Gastrocnemius medialis (tissue), 4 donors: ENCODE data around the gene BCL11A. TPM values are rescaled to one million over a fixed set of nuclear protein-coding genes. Genes with fewer than 3 reads are reported as not detected.

ENCODE experiments used
- ATAC-seq, 2 donors: fragments of 150-250 bp; one replicate each; pipeline ENCODE4 v1.9.1; 2016
- DNase-seq, 2 donors: peaks; one replicate each; pipeline ENCODE4 v3.0.0-alpha.2; 2019
- H3K27ac ChIP-seq, 4 donors: fragments of 200-600 bp; sonication (generic); 1 replicate in 1 of 4; 2 replicates in 3 of 4; pipeline ENCODE4 v1.5.1; 2016 to 2018; ENCODE audit warnings: mild to moderate bottlenecking in 2 of 4, moderate library complexity in 1 of 4
- H3K27me3 ChIP-seq, 3 donors: fragments of 200-600 bp; sonication (generic) in 2 of 3; 1 replicate in 1 of 3; 2 replicates in 2 of 3; pipeline versions ENCODE4 v1.5.1 to v1.6.0; 2016 to 2019; ENCODE audit warnings: mild to moderate bottlenecking in 1 of 3, moderate library complexity in 1 of 3
- H3K36me3 ChIP-seq, 2 donors: fragments of 200-600 bp; sonication (generic) in 1 of 2; one replicate each; pipeline ENCODE4 v1.5.1; 2017 to 2018
- H3K4me1 ChIP-seq, 2 donors: fragments of 200-600 bp; sonication (generic) in 1 of 2; one replicate each; pipeline ENCODE4 v1.5.1; 2016 to 2017; ENCODE audit warnings: mild to moderate bottlenecking in 2 of 2
- H3K4me3 ChIP-seq, 4 donors: fragments of 200-600 bp; sonication (generic) in 3 of 4; 1 replicate in 1 of 4; 2 replicates in 3 of 4; pipeline ENCODE4 v1.5.1; 2016 to 2019; ENCODE audit warnings: mild to moderate bottlenecking in 2 of 4
- H3K9me3 ChIP-seq, 3 donors: fragments of 200-600 bp; sonication (generic) in 2 of 3; 1 replicate in 1 of 3; 2 replicates in 2 of 3; pipeline ENCODE4 v1.5.1; 2016 to 2019
- CTCF ChIP-seq, 5 experiments: fragments of 450-650 bp in 3 of 5; fragments of 200-600 bp in 2 of 5; sonication (generic) in 2 of 5; IDR thresholded peaks in 4 of 5; conservative IDR thresholded peaks in 1 of 5; 1 replicate in 4 of 5; 2 replicates in 1 of 5; pipeline ENCODE4 v1.5.1; 2016 to 2019; ENCODE audit warnings: antibody characterized with exemption in 5 of 5, mild to moderate bottlenecking in 3 of 5, moderate library complexity in 3 of 5
- POLR2A ChIP-seq, 2 donors: fragments of 450-650 bp; IDR thresholded peaks; one replicate each; pipeline ENCODE4 v1.6.1; 2017; ENCODE audit warnings: antibody characterized with exemption in 2 of 2, mild to moderate bottlenecking in 2 of 2, moderate library complexity in 2 of 2
- in situ Hi-C, 4 donors: fragments of 200-750 bp; cut with MboI; loops; one replicate each; pipeline versions ENCODE4 v1.15.0 to v1.8.0; 2017; ENCODE audit warnings: low sequenced_read_pairs in 4 of 4
- intact Hi-C: fragments of 100-400 bp; cut with DNase I; formaldehyde crosslinking; loops from one replicate; pipeline ENCODE4 v1.15.1; 2023; ENCODE audit warnings: low total_unique reads
- total RNA-seq, 4 donors: library from RNA; depleted of rRNA; stranded (reverse); fragments of >200 nt; gene quantifications; one replicate each; pipeline versions ENCODE4 v1.1.0 to v1.2.3, GENCODE V29; 2016

BCL11A gene
- total RNA-seq, 4 donors from 2014 or later, result 0.04 to 1.0 (median 0.07) TPM; not detected in 1

DNA sequence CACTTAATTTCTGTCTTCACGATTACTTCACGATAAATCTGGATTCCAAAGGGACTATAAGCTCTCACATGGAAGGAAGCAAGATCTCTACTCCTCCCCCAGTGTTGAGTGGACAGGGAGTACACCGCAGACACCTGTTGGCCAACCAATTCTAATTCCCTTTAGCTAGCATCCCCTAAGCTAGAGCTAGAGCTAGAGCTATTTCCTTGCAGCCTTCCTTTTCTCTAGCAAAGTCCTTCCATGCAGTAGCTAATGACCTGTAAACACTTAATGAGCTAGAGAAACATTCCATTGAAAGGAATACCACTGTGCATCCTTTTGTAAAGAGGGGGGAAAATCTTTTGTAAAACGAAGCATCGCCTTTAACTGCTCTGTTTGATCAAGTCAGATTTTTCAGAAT lies 56.5 kb downstream of the BCL11A start:
- in situ Hi-C loops, result no loop called here
- no peak for TF ChIP-seq CTCF (IDR thresholded peaks at IDR 0.05 in 4 of 5, conservative IDR thresholded peaks at IDR 0.05 in 1 of 5)
- TF ChIP-seq POLR2A (IDR thresholded peaks at IDR 0.05), result no peak
- Histone ChIP-seq H3K27me3 (no peaks in the 10 kb centered on the region), H3K4me3 (no peak overlapping the region), H3K27ac (no peak overlapping the region), H3K4me1 (no peaks in the 10 kb centered on the region), H3K36me3 (no peaks in the 10 kb centered on the region), H3K9me3 (no peaks in the 10 kb centered on the region)
- no peak for DNase-seq
- intact Hi-C loops, result no loop called here
- no peak for ATAC-seq

DNA sequence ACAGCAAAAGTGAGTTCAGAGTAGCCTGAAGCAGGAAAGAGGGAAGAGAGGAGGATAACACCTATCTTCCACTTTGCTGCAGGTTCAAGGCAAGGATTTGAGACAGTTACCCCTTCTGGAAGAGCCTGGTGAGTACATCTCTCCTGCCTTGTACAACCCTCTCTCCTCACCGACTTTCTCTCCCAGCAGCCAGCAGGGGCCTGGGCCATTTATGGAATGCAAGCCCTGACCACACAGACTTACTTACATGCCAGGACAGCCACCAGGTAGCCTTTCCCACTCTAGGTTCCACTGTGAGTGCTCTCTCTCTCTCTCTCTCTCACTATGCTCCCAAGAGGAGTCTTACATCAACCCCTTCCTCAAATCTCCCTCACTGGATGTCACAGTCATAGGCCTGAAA lies 57.0 kb downstream of the BCL11A start:
- Histone ChIP-seq H3K4me1 (no peaks in the 10 kb centered on the region), H3K9me3 (no peaks in the 10 kb centered on the region), H3K27me3 (no peaks in the 10 kb centered on the region), H3K27ac (no peak overlapping the region), H3K36me3 (no peaks in the 10 kb centered on the region), H3K4me3 (no peak overlapping the region)
- ATAC-seq (no peak), DNase-seq (no peak)
- no peak for TF ChIP-seq POLR2A (IDR thresholded peaks at IDR 0.05)
- no peak for TF ChIP-seq CTCF (IDR thresholded peaks at IDR 0.05 in 4 of 5, conservative IDR thresholded peaks at IDR 0.05 in 1 of 5)
- intact Hi-C loops, result no loop called here
- in situ Hi-C loops, result no loop called here

- no peaks in the 10 kb centered on the region for H3K27me3 ChIP-seq
- in situ Hi-C loops, result no loop called here
- H3K27ac ChIP-seq, result no peak overlapping the region
- intact Hi-C loops, result no loop called here
- no peaks in the 10 kb centered on the region for H3K4me1 ChIP-seq
- ATAC-seq, result no peak
- no peaks in the 10 kb centered on the region for H3K36me3 ChIP-seq
- no peak for DNase-seq
- TF ChIP-seq CTCF (IDR thresholded peaks at IDR 0.05 in 4 of 5, conservative IDR thresholded peaks at IDR 0.05 in 1 of 5) (no peak), POLR2A (IDR thresholded peaks at IDR 0.05) (no peak)
- H3K4me3 ChIP-seq, result no peak overlapping the region
- H3K9me3 ChIP-seq, result no peaks in the 10 kb centered on the region
Measured at GRCh38 chr2:60495041-60495625, 58.3 kb downstream of the BCL11A start.

- no peak overlapping the region for H3K4me3 ChIP-seq
- no peak overlapping the region for H3K27ac ChIP-seq
- ATAC-seq (no peak), DNase-seq (no peak)
- H3K9me3 ChIP-seq, result no peaks in the 10 kb centered on the region
- TF ChIP-seq CTCF (IDR thresholded peaks at IDR 0.05 in 4 of 5, conservative IDR thresholded peaks at IDR 0.05 in 1 of 5), result no peak
- no peak for TF ChIP-seq POLR2A (IDR thresholded peaks at IDR 0.05)
- H3K36me3 ChIP-seq, result no peaks in the 10 kb centered on the region
- intact Hi-C loops, result no loop called here
- no peaks in the 10 kb centered on the region for H3K4me1 ChIP-seq
- H3K27me3 ChIP-seq, result no peaks in the 10 kb centered on the region
- in situ Hi-C loops, result no loop called here
Measured at GRCh38 chr2:60493804-60494387, 59.6 kb downstream of the BCL11A start.

GRCh38 chr2:60492548-60492947 lies 60.9 kb downstream of the BCL11A start:
- in situ Hi-C loops, result no loop called here
- TF ChIP-seq CTCF (IDR thresholded peaks at IDR 0.05 in 4 of 5, conservative IDR thresholded peaks at IDR 0.05 in 1 of 5) (no peak), POLR2A (IDR thresholded peaks at IDR 0.05) (no peak)
- intact Hi-C loops, result no loop called here
- no peaks in the 10 kb centered on the region for H3K9me3 ChIP-seq
- ATAC-seq (no peak), DNase-seq (no peak)
- H3K27ac ChIP-seq, result no peak overlapping the region
- no peaks in the 10 kb centered on the region for H3K27me3 ChIP-seq
- H3K36me3 ChIP-seq, result no peaks in the 10 kb centered on the region
- H3K4me1 ChIP-seq, result no peaks in the 10 kb centered on the region
- no peak overlapping the region for H3K4me3 ChIP-seq
